Neural progenitor cell (in vitro differentiated cells): ENCODE results near the gene ANAPC15.

Source experiments
- EZH2 ChIP-seq: fragments of 200-600 bp; sonication (generic); IDR thresholded peaks from 2 replicates; pipeline ENCODE4 v1.6.1; 2017; ENCODE audit warnings: antibody characterized with exemption, mild to moderate bottlenecking, moderate library complexity
- TF ChIP-seq, protein P1 (sequence below): fragments of 200-600 bp; sonication (generic); IDR thresholded peaks from 2 replicates; pipeline ENCODE4 v1.5.1; 2017; ENCODE audit warnings: antibody characterized with exemption, mild to moderate bottlenecking

DNA sequence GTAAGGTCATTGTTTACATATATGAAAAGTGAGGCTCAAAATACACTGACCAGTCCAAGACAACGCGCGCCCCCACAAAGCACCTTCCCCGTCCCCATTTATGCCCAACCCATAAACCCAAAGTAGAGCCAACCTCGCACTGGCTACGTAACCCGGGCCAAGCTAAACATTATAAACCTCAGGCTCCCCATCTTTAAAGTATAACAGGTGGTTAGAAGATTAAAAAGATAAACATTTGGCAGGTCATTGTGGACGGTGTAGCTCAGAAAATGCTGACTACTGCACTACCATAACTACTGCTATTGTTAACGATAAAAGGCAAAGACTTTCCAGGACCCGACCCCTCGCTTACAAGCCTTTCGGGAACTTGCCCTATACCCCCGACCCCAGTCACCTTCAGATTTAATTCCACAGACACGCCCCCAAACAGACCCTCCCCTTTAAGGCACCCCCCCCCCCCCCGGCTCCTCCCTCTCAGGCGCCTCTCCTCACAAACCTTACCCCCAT, 32.6 kb downstream of the ANAPC15 start:
- TF ChIP-seq, protein P1, sequence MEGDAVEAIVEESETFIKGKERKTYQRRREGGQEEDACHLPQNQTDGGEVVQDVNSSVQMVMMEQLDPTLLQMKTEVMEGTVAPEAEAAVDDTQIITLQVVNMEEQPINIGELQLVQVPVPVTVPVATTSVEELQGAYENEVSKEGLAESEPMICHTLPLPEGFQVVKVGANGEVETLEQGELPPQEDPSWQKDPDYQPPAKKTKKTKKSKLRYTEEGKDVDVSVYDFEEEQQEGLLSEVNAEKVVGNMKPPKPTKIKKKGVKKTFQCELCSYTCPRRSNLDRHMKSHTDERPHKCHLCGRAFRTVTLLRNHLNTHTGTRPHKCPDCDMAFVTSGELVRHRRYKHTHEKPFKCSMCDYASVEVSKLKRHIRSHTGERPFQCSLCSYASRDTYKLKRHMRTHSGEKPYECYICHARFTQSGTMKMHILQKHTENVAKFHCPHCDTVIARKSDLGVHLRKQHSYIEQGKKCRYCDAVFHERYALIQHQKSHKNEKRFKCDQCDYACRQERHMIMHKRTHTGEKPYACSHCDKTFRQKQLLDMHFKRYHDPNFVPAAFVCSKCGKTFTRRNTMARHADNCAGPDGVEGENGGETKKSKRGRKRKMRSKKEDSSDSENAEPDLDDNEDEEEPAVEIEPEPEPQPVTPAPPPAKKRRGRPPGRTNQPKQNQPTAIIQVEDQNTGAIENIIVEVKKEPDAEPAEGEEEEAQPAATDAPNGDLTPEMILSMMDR: no peak
- no peak for TF ChIP-seq EZH2
